Activated CD8-positive, alpha-beta memory T cell treated with anti-CD3 and anti-CD28 coated beads for 1 hour (primary cell): ENCODE data around the gene CFL1.
A peak's percentile ranks its signal among the peaks of the same experiment; 100 is the strongest.
"Not testable (repeated sequence)": the region's sequence is repeated elsewhere in the genome, so short reads cannot be mapped to it uniquely, and the experiment has no call there.

Experiments
- DNase-seq, 2 donors: peaks; one replicate each; pipeline ENCODE4 v3.0.0-alpha.2; 2020; ENCODE audit warnings: low read depth in 1 of 2; ENCODE audit errors: extremely low read depth in 1 of 2

The CFL1 gene

DNA sequence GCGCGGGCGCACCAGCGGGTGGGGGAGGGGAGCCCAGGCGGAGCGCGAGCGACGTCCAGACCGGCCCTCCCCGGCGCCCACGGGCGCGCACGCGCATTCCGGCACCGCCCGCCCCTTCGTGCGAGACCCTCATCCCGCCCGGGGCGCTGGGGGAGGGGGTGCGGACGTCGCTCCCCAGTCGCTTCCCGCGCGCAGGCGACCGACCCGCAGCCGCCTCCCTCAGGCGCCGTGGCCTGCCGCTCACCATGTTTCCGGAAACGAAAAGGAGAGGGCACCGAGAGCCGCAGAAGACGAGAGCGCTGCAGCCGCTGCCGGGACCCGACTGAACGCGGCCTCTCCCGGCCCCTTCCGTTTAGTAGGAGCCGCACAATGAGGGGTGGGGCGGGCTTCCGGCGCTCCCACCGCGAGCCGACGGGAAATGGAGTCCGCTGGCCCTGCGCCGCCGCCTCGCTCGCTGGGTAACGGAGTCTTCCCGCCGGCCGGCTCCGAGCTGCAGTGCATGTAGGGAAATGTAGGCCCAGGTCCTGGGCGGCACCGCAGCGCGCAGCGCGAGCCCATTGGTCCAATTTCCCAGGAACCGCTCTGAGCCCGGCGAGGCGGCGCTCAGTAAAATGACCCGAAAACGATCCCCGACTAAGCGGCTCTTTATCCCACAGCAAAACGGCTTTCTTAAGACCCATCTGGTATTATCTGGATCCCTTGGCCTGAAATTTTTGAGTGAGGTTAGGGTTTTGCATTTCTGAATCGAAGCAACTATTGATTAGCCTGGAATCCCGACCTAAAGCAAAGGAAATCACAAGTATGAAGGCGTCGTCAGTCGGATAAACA lies at the start of gene CFL1:
Gene CFL1 (minus strand): TSS at position 328 of the 828 bp plus-strand sequence. CDS start 81 bp downstream, at position 247.
- DNase-seq: peak; percentile 88 to 95

DNA sequence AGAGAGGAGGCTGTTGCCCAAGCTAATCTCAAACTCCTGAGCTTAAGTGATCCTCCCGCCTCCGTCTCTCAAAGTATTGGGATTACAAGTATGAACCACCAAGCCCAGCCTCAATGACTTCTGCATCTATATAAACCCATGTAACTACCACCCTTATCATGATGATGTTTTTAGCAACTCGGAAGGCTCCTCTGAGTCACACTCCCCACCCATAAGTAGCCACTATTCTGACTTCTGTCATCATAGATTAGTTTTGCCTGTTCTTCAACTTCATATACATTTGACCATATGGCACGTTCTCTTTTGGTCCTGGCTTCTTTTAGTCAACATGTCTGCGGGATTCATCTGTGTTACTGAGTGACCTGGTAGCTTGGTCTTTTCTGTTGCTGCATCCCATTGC lies 48.6 kb upstream of the CFL1 start:
- DNase-seq: no peak

DNA sequence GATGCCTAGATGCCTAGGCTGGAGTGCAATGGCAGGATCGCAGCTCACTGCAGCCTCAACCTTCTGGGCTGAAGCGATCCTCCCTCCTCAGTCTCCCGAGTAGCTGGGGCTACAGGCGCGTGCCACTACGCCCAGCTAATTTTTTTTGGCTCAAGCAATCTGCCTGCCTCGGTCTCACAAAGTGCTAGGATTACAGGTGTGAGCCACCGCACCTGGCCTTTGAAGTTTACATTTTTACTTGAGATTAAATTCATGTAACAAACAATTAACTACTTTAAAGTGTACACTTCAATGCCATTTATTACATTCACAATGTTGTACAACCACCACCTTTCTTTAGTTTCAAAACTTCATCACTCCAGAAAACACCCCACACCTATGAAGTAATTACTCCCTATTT lies 45.7 kb upstream of the CFL1 start:
- DNase-seq: no peak

DNA sequence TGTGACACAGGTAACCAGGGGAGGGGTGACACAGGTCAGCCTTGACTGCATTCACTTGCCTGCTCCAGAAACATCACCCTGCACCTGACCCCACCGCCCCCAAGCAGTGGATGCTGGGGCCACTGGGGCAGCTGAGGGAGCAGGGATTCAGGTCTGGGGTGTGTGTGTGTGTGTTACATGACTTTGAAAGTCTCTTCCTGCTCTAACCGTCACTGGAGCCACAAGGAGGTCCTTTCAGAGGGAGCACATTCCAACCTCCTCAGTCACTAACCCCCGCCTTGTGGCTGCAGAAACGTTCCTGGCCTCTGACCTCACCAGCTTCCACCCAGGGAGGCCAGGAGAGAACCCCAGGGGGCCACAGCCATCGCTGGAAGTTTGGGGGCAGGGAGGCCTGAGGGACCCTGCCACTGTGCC lies 45.1 kb upstream of the CFL1 start:
- no peak for DNase-seq

DNA sequence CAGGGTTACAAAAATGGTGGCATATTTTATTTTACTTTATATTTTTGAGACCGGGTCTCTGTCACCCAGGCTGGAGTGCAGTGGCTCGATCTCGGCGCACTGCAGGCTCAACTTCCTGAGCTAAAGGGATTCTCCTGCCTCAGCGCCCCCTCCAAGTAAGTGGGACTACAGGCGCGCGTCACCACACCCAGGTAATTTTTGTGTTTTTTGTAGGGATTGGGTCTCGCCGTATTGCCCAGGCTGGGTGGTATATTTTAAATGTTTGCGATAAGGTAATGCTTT lies 42.9 kb upstream of the CFL1 start:
- DNase-seq: no peak

DNA sequence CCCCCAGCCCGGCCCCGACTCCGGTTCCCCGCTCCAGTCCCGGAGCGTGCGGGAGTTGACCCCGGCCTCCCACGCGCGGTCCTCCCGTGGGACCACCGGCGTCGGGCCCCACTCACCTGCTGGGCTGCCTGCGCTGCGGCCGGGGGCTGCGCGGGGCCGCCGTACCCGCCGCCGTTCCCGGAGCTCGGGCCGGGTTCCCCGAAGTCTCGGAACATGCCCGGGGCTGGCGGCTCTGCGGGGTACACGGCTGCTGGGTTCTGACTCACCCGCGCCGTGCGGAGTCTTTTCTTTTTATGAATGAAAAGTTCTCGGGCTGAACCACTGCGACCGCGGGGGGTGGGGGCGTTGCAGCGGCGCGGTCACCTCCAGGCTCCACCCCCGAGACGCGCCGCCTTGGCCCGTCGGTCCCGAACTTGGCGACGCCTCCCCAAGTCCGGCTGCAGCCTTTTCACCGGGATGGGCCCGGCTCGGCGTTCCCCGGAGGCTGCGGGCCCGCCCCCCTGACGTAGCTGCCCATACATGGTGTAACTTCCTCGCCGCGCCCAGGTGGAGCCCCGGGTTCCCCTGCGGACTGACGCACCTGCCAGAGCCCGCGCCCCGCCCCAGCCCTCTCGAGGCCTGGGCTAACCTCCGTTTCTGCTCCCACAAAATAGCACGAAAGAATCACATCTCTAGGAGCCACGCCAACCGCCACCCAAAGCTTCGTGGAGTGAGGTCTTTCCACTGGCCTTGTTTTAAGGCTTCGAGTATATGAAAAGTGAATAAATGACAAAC lies 42.3 kb upstream of the CFL1 start, which contains the start of gene FOSL1:
Gene FOSL1 (minus strand): TSS at position 264 of the 774 bp plus-strand sequence. CDS start 49 bp downstream, at position 215.
- DNase-seq: peak; percentile 86 to 90

DNA sequence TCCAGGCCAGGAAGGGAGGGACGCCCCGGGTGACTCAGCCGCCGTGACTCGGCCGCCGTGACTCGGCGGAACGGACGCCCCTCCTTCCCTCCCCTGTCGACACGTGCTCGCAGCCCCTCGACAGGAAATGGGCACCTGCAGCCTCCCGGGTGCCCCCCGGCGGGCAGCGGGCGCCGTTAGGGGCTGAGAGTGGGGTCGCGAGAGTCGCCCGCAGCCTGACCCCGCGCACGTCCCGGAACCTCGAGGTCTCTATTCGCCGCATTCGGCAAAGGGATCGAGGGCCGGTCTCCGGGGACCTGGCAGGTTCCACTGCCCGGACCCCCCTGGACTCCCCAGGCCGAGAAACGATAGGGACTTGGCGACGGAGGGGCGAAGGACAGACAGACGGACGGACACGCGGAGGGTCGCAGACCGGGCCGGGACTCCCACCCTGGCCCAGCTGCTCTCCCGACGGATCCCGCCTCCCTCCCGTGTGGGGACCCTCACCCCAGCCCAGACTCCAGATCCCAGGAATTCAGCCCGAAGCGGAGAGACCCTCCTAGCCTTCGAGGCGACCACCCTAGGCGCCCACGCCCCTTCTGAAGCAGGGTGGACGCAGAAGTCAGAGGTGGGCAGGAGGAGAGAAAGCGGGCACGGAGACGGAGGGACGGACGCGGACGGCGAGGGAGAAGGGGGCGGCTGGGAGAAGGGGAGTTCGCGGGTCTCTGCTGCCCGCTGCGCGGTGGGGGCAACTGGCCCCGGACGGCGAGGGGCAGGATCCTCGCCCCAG lies 41.6 kb upstream of the CFL1 start:
- peak in 1 of 2 donors; percentile 49 for DNase-seq

DNA sequence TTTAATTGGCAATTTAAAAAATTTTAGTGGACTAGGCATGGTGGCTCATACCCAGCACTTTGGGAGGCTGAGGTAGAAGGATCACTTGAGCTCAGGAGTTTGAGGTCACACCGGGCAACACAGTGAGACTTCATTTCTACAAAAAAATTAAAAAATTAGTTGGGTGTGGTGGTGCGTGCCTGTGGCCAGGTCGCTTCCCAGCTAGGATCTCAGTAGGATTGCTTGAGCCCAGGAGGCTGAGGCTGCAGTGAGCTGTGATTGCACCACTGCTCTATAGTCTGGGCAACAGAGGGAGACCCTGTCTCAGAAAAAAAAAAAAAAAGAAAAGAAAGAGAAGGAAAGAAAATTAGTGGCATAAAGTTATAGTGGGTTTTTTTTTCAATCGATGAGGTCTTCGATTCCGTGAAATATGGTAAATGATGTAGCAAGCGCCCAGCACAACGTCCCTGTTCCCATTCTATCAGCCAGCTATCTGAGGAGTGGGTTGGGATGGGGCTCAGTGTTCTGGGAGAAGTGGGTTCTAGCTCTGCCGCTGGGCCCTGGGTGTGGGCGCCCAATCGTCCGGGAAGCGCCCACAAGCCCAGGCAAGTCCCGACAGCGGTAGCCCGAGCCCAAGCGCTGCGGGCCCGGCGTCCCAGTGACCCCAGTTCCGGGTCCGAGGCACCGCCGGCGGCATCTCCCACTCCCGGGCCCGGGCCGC lies 40.8 kb upstream of the CFL1 start:
- no peak for DNase-seq

DNA sequence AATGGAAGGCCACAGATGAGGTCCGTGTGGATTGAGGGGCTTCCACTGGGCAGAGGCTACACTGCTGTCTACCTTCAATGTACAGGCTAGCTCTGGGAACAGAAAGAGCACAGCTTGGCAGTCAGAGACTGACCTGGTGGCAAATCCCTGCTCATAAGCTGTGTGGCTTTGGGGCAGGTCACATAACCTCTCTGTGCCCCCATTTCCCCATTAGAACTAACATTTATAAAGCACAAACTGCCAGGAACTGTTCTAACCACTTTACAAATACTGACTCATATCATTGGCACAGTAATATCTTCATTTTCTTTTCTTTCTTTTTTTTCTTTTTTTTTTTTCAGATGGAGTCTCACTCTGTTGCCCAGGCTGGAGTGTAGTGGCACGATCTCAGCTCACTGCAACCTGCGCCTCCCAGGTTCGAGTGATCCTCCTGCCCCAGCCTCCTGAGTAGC lies 39.1 kb upstream of the CFL1 start:
- DNase-seq: no peak

DNA sequence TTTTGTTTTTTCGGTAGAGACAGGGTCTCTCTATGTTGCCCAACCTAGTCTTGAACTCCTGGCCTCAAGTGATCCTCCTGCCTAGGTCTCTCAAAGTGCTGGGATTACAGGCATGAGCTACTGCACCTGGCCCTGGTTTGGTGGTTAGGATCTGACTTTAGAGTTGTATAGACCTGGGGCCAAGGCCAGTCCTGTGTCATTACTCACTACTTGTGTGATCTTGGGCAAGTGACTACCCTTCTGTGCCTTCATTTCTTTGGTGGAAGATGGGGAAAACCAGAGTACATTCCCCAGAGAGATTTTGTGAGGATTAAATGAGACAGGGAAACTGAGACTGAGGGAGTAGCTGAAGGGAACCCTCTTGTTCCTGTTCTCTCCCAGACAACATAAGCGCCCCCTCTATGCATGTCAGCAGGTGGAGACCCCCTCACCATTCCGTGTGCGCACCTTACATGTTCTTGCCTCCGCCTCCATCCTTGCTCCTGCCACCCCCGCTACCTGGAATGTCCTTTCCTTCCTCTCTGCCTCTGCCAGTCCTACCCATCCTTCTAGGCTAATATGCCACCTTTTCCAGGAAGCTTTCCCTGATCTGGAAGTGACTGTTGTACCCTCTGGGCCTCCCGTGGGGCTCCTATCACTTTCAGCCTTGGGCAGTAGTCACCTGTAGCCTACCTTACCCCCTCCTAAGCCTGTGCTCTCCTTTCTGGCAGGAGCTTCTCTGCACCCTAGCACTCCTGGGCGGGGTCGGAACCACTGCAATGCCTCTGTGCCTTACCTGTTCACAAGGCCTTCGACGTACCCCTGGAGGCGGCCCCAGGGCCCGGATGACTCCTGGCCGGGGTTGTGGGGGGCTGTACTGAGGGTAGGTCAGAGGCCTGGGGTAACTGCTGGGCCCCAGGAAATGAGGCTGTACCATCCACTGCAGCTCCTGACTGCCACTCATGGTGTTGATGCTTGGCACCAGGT lies 38.3 kb upstream of the CFL1 start:
- DNase-seq: no peak

DNA sequence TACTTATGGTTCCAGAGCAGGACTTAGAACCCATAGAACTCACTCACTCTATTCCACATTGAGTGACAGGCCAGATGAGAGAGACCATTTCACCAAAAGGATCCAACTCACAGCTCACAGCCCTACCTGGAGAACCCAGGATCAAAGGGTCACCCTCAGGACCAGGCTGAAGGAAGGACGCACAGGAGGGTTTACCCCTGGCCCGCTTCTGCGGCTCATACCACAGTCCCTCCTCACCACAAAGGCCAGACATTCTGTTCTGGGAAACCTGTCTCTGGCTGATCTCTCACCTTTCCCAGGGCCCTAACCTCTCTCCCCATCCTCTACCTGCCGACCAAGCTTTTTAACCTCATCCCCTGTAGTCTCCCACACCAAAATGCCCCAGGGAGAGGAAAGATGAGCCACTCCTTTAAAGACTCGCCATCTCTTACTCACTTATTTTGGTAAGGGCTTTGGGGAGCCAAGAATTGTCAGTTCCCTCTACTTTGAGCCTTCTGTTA lies 37.6 kb upstream of the CFL1 start:
- no peak for DNase-seq

DNA sequence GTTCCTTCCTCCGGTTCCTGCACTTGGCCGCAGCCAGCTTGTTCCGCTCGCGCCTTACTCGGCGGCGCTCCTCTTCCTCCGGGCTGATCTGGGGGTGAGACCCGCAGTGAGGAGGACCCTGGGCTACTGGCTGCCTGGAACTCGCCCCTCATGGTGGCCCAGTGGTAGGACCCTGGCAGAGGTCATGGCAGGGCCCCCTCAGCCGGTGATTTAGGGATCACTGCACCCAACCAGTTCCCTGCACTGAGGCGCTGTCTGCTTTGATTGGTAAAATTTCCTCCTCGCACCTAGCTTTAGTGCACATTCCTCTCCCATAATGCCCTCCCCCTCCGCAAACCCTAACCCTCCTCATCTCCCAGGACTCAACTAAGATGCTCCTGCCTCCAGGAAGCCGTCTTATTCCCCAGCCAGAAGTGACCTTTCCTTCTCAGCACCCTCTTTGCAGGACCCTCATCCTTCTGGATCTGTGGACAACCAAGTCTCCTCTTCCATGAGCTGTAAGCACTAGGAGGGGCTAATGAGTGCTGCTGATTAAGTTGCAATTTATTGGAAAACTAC lies 36.1 kb upstream of the CFL1 start:
- no peak for DNase-seq

DNA sequence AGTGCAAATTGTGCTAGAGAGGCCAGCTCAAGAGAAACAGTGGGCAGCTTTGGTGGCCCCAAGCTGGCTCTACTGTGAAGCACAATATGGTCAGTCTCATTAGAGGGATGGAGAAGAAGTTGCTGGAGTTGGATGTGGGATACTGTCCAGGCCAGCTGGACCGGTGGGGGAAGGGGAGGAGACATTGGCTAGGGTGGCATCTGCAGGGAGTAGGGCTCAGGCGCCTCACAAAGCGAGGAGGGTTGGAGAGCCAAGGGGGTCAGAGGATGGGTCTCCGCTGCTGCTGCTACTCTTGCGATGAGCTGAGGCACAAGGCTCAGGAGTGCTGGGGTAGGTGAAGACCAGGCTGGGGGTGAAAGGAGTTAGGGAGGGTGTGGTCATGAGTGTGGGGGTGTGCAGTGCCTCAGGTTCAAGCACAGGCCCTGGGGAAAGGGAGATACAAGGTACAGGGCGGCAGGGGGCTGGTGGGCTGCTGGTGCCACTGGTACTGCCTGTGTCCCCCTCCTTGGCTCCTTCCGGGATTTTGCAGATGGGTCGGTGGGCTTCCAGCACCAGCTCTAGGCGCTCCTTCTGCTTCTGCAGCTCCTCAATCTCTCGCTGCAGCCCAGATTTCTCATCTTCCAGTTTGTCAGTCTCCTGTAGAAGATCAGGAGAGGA lies 34.8 kb upstream of the CFL1 start:
- DNase-seq: no peak

DNA sequence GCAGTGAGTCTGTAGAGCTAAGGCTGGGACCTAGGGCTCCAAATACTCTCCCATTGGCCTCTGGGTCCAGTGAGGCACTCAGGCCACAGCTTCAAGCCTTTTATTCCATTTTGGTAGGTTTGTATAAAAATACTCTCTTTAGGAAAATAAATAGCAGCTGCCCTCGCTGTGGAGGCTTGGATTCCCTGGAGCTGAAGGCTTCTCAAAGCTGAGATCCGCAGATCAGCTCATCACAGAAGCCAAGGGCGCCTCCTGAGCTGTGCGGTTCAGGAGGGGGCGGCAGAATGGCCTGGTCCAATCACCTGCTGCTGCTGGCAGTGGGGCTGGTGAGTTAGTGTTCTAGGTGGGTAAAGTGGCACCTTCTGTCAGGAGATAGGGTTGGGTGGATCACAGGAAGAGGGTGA lies 34.2 kb upstream of the CFL1 start:
- not testable (repeated sequence) for DNase-seq

DNA sequence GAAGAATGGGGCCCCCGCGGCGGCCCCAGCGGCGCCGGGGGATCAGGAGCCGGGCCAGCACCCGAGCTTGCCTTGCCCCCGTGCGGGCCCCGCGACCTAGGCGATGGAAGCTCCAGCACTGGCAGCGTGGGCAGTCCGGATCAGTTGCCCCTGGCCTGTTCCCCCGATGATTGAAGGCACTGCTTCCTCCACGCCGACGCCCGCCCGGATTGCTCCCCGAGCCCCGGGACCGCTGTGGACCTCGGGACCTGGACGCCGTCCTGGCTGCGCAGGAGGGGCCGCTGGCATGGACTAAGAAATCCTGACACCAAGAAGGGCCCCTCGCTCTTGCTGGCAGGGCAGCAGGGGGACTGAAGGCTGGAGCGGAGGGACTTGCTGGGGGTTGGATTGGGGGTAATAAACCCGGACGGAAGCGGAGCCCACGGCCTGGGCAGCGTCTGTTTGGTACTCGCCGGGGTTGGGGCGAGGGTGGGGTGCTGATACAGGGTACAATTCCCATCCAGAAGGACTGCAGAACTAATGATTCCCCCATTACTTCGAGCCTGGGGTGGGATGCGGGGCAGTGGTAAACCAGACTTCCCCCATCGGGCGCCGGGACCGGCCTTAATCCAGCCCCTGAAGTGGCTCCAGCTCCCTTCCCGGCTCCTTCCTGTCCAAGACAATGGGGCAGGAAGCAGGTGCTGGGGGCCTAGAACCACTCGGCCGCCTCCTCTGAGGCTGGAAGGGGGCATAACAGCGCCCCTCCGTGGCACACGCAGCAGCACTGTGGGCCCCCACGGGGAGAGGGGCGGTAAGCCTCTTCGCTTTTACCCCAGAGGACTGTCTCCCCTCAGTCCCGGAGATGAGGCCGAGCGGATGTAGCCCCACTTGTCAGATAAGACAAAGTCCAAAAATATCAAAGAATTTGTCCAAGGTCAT lies 33.5 kb upstream of the CFL1 start:
- no peak for DNase-seq

DNA sequence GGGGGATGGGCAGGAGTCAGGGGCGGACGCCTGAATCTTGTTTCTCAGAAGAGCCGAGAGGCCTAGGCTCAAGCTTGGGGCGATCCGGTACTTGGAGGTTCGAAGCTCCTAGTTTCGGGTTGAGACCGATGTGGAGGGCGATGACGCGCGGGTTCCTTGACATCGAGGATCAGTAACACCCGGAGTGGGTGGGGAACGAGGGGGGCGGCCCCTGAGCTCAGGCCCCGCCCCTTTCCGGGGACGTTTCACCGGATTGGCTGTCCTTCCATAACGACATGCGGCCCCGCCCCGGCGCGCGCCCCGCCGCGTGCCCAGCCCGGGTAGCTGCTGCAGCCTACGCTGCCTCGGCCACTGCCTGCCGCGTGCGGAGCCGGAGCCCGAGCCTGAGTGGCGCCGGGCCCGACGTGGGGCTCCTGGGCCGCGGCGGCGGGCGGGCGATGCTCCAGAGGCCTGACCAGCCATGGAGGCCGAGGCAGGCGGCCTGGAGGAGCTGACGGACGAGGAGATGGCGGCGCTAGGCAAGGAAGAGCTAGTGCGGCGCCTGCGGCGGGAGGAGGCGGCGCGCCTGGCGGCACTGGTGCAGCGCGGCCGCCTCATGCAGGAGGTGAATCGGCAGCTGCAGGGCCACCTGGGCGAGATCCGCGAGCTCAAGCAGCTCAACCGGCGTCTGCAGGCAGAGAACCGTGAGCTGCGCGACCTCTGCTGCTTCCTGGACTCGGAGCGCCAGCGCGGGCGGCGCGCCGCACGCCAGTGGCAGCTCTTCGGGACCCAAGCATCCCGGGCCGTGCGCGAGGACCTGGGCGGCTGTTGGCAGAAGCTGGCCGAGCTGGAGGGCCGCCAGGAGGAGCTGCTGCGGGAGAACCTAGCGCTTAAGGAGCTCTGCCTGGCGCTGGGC lies 32.6 kb upstream of the CFL1 start, which contains the start of gene CCDC85B:
Gene CCDC85B (plus strand): TSS at position 350 of the 895 bp plus-strand sequence. CDS start 111 bp downstream, at position 461.
- peak; percentile 92 to 98 for DNase-seq
